HG02885 (cell line): ENCODE data around the gene OSBPL5.

Source experiments
- ATAC-seq: cut with Tn5 transposase; IDR thresholded peaks from one replicate; pipeline ENCODE4 v1.9.1; 2021; ENCODE audit warnings: mild to moderate bottlenecking; ENCODE audit not compliant: unreplicated experiment, poor library complexity

OSBPL5 gene, protein sequence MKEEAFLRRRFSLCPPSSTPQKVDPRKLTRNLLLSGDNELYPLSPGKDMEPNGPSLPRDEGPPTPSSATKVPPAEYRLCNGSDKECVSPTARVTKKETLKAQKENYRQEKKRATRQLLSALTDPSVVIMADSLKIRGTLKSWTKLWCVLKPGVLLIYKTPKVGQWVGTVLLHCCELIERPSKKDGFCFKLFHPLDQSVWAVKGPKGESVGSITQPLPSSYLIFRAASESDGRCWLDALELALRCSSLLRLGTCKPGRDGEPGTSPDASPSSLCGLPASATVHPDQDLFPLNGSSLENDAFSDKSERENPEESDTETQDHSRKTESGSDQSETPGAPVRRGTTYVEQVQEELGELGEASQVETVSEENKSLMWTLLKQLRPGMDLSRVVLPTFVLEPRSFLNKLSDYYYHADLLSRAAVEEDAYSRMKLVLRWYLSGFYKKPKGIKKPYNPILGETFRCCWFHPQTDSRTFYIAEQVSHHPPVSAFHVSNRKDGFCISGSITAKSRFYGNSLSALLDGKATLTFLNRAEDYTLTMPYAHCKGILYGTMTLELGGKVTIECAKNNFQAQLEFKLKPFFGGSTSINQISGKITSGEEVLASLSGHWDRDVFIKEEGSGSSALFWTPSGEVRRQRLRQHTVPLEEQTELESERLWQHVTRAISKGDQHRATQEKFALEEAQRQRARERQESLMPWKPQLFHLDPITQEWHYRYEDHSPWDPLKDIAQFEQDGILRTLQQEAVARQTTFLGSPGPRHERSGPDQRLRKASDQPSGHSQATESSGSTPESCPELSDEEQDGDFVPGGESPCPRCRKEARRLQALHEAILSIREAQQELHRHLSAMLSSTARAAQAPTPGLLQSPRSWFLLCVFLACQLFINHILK

DNA sequence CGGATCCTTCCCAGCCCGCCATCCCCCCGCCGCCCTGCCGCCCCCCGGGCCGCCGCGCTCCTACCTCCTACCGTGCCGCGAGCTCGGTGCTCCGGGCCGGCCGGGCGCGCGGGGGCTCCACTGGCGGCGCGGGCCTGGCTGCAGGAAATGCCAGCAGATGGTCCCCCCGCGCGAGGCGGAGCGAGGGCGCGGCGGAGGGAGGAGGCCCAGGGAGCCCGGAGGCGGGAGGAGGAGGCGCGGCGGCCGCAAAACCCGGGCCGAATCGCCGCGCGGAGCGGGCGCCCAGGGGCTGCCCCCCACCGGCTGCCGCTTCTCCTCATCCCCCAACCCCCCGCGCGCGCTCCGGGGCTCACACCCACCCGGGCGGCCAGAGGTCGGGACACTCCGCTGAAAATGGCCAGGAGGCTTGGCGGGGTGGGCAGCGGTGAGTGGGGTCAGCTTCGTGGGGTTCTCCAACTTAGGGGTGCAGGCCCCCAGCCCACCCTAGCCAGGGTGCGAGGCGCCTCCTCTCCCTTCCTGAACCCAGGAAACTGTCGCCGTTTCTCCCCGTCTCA lies at the start of gene OSBPL5:
Gene OSBPL5 (minus strand): TSS at position 159 of the 554 bp plus-strand sequence. CDS start 36,162 bp downstream, outside the sequence.
- ATAC-seq: no peak

DNA sequence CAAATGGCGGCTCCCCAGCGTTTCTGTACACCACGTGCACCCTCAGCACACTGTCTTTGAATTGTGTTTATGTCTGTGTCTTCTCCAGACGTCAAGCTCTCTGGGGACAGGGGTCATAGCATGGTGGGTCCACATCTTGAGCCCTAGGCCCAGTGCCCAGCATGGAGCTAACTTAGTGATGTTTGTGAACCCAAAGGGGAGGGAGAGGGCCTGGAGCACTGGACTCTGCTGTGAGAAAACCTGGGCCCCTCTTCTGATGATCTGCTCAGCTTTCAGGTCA lies 49.2 kb upstream of the OSBPL5 start:
- no peak for ATAC-seq

DNA sequence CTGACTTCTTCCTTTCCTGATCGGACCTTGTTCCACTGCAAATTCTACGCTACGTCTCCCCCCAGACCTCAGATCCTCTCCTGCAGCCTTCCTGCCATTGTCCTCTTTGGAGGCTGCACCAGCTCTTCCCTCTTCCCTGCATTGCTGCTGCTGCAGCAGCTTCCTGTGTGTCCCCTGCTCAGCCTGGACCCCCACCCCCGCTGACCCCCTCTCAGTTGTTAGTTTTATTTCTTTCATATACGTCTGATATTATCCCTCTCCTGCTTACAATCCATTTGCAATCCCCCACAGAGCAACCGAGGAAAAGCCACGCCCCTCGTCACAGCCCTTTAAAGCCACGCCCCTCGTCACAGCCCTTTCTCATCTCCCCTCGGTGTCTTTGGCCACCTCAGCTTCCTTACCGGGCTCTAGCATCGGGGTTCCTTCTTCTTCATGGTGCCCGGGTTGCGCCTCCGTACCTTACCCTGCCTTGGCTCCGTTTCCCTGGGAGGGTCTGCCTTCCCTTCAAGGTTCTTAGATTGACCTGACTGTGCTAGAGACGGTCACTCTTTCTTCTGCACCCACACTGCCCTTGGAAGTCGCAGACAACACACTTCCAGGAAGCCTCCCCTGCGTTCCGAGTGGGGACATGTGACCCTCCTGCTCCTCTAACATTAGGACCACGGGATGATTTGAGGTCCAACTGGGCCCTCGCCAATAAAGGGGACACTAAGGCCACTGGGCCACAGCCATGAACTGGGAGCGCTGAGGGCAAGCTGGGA lies 48.7 kb upstream of the OSBPL5 start:
- no peak for ATAC-seq

DNA sequence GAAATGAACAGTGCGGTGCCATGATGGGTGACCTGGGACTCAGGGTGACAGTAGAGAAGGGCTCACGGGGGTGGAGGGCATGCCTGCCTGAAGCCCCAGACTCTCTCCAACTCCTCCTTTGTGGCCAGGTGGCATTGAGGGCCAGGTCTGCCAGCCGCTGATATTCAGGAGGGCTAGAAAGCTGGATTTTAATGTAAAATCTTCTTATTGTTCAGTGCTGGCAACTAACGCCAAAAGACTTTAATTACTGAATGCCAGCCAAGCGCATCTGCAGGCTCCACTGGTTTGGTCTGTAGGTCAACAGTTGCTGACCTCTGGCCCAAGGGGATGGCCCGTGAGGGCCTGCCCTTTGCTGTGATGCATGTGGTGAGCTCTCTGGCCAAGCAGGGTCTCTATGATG lies 43.2 kb upstream of the OSBPL5 start:
- ATAC-seq: no peak

DNA sequence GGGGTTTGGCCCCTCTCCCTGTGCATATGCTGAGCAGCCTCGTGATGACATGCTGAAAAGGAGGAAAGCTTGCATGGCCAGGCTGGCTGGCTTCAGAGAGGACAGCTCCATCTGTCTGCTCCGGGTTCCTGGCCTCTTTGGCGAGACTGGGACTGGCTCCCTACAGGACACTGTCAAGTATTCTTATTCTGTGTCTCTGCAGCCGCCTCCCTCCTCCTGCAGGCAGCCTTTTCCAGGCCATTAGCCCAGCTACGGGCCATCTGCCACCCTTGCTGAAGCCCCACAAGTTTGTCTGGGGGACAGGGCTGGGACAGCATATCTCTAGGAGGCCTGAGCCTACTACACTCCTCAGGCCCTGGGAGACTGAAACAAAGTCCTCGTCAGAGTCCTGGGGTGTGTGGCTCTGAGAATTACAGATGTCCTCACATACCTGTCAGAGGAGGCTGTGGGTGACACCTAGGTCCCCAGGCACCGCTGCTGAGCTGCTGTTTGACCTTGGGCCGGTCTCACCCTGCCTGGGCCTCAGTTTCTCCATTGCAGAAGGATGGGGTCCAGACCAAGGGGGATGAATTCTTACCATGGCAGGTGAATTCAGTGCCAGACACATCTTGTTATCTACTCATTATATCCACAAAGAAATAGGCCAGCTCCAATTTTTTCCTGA lies 42.5 kb upstream of the OSBPL5 start:
- no peak for ATAC-seq

DNA sequence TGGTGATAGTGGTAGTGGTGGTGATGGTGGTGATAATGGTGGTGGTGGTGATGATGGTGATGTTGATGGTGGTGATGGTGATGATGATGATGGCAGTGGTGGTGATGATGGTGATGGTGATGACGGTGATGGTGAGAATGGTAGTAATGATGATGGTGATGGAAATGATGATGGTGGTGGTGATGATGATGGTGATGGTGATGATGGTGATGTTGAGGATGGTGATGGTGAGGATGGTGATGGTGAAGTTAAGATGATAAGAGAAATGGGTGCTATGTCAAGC lies 41.8 kb upstream of the OSBPL5 start:
- ATAC-seq: no peak

DNA sequence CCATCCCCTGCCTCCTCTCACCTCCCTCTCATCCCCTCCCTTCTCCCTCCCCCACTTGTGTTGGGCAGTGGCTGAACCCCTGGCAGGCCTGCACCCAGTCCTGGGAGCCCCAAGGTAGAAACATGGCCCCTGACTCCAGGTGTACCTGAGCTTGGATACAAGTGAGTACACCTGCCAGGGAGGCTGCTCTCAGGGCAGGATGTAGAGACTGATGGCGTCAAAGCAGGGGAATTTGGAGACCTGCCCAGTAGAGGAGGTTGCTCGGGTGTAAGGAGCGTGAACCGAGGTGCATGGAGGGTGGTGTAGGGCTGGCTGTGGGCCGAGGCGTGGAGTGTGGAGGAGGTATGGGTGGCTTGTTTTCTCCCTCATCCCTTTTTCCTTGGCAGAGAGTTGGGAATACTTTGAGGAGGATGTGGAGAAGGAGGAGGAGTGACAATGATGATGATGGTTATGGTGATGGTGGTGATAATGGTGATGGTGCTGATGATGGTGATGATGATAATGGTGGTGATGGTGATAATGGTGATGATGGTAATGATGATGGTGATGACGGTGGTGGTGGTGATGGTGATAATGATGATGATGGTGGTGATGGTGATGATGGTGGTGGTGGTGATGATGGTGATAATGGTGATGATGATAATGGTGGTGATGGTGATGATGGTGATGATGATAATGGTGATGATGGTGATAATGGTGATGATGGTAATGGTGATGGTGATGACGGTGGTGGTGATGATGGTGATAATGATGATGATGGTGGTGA lies 41.2 kb upstream of the OSBPL5 start:
- ATAC-seq: no peak

DNA sequence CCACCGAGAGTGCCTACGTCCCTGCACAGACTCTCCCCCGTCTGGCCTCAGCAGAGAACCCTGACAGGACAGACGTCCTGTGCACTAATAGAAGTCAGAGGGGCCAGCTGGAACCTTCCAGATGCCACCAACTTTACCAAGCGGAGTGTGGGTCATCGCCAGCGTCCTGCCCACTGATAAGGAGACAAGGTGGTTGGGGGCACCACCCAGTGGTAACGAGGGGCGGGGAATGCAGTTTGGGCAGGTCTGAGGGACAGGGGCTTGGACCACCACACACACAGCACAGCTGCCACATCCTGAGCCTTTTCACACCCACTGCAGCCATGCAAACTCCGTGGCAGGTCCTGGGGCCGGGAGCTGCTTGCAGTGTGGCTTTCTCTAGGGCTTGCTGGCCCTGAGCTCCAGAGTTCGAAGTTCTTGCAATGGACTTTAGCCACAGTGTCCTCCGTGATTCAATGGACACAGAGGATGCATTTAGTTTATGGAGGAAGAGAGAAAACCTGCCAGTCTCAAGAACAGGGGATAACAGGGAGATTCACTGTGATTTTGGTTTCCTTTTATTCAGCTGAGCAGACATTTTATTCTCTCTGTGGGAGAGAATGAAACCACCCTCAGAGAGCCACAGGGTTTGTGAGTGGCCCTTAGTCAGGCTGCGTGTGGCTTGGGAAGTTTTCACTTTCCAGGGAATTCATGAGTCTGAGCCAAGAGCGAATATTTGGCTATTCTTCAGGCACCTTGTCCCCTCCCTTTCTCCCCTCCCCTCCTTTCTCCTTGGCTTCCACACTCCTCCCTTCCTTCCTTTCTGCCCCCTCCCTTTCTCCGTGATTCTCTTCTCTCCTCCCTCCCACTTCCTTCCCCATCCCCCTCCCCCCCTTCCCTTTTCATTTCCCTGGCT lies 40.4 kb upstream of the OSBPL5 start:
- no peak for ATAC-seq

DNA sequence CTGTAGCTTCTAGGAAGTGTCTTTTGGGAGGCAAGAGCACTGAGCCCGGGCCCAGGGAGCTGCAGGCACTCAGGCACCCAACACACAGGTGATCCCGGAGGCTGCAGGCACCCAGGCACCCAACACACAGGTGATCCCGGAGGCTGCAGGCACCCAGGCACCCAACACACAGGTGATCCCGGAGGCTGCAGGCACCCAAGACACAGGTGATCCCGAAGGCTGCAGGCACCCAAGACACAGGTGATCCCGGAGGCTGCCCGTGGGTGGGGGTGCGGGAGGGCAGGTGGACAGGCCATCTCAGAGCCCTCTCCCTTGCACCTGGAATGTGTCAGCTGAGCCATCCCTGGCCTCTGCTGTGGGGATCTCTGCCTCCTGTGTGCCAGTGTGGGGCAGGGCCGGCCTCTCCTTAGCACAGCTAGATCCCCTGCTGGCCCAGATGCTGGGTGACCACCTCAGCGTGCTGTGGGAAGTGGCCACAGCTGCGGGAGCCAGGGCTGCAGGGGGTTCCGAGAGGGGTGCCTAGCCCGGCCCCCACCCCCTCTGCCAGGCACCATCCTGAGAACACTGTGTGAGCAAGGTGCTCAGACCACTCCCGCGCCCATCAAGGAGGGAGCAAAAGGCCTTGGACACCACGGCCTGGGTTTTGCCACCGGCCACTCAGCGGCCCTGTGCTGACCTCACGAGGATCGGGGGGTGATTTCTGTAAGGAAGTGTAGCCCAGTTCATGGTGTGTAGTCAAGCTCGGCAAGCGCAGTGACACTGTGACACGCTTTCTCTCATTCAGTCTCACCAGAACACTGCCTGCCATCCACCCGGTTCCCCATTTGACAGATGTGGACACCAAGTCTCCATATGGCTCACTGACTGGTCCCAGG lies 39.3 kb upstream of the OSBPL5 start:
- ATAC-seq: no peak

DNA sequence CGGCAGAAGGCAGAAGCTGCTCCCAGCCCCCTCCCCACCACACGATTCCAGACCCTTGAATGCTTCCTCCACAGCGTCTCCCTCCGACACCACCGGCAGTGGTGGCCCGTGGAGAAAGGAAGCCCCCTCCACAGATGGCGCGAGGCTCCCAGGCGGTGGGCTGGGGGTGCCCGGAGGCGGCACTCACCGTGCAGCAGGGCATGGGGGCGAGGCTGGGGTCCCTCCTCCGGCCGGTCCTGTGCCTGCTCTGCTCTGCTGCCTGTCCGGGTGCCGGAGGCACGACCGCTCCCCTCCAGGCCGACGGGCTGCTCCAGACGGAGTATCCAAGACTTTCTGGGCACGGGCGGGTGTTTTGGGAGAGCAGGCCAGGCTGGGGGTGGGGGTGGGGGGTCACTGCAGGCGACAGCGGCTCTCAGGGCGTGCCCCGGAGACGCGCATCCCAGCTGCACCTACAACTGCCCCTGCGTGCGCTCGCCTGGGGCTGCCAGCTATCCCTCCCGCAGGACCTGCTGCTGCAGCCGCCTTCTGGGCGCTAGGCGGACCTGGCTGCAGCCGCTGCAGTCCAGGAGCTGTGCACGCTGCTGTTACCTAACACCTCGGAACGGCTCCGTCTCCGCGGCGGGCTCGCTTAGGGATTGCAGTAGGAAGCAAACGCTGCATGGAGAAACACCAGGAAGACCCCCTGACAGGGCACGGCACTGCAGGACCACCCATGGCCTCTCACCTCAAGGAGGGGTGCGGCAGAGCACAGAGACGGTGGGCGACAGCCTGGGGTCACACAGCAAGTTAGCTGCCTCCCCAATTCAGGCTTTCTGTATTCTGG lies 38.3 kb upstream of the OSBPL5 start:
- ATAC-seq: no peak

DNA sequence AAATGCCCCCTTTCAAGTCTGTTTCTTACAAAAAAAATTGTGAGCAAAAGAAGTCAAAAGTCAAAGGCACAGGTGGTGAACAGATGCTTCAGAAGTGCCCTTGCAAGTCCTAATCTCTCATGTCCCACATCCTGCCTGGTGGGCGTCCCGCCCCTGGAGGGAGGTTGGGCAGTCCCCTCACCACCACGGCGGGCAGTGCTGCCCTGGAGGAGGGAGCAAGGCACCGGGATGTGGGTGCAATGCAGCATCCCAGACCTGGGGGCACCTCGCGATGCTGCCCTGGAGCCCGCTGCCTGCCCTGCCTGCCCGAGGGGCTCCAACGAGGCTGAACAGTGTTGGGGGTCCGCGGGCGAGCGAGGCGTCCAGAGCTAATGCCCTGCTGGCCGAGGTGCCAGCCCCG lies 37.6 kb upstream of the OSBPL5 start:
- no peak for ATAC-seq

DNA sequence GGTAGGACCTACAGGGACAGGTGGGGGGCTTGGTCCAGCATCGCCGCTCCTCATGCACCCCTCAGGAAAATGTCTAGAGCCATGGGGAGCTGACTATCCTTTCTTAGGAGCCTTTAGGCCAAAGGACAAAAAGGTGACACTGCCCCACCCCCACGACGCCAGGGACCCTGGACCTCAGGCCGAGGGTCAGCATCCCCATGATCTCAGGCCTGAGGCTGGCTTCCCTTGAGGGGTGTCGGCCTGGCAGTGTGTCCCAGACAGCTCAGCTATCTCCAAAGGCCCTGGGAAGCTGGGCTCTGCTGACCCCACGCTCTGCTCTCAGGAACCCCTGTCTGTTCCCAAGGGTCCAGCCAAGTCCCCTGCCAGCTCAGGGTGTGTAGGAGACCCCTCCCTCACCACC lies 37.2 kb upstream of the OSBPL5 start:
- ATAC-seq: no peak

DNA sequence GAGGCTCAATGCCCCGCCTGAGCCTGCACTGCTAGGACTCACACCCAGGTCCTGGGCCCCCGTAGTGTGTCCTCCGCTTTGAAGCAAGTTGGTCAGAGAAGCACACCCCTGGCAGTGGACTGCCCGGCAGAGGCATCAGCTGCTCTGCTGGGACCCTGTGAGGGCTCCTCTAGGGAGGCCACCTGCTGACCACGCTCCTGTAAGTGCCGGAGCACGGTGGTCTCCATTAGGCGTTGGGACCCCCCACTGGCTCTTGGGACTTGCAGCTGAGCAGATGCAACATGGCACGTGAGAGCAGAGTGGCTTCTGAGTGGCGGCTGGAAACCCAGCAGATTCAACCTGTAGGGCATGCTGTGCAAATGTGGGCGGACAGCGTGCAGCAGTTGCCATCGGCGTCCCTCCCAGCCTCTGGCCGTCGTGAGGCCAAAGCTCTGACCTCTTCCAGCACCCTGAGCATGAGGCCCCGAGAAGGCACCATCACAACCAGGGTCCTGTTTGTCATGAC lies 36.6 kb upstream of the OSBPL5 start:
- no peak for ATAC-seq

DNA sequence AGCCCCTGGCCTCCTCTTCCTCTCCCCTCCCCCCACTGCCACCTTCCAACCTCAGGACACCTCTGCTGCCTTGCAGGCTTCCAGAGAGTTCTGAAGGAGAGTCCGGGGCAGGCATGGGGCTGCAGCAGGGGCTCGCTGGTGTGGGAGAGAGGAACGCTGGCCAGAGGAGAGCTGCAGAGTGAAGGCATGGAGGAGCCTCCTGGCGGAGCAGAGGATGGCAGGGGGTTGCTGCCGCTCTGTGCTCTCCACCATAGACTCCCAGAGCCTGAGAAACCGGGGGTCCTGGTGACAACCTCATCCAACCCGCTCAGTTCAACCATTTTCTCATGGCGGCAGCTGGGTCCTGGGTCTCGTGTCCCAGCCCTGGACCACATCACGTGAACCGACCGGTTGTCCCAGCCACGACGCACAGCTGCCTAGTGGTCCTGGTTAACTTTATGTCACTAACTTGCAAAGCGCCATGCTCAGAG lies 36.0 kb upstream of the OSBPL5 start:
- no peak for ATAC-seq

DNA sequence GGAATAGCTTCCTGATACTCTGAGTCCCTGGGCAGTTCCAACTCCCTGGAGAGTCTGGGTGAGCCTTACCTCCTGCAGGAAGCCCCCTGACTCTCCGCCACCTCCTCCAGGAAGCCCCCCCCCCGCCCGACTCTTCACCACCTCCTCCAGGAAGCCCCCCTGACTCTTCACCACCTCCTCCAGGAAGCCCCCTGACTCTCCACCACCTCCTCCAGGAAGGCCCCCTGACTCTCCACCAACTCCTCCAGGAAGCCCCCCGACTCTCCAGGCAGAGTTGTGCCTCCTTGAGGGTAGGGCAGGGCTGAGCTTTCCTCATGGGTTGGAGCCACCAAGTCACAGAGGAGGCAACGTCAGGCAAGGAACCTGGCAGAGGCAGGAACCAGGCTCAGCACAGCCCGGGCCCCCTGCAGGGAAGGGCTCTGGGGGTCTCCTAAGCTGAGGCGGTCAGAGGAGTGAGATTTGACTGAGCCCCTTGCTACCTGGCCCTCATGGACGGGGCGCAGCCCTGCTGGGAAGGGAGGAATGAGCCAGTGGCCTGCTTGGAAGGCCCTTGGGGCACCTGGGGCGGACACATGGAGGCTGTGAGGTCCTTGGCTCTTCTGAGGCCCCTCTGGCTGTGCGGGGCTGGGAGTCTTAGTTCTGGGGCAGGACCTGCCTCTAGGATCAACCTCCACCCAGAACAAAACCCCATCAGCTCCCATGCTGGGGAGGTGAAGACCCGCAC lies 35.4 kb upstream of the OSBPL5 start:
- ATAC-seq: no peak
